ENCODE measurements around the gene GRAMD2B. TPM values are rescaled to one million over a fixed set of nuclear protein-coding genes. Genes with fewer than 3 reads are reported as not detected.
"Not testable (repeated sequence)": the region's sequence is repeated elsewhere in the genome, so short reads cannot be mapped to it uniquely, and the experiment has no call there.

GRAMD2B gene
- total RNA-seq, 2 experiments from 2014 or later, result 4.3 to 7.2 TPM

GRCh38 chr5:126519223-126519622 lies 96.0 kb downstream of the GRAMD2B start:
- not testable (repeated sequence) for H3K27ac Mint-ChIP-seq; H3K9me3 Mint-ChIP-seq (ENCODE audit: low read depth); H3K27me3 Mint-ChIP-seq; ATAC-seq; H3K36me3 Mint-ChIP-seq; H3K4me1 Mint-ChIP-seq; DNase-seq; H3K4me3 Mint-ChIP-seq
- CTCF ChIA-PET, result interaction anchor here (1.4 kb wide), 1 partner anchor 9 kb away, joined by 3 read pairs; no protein-coding TSS in a partner anchor

DNA sequence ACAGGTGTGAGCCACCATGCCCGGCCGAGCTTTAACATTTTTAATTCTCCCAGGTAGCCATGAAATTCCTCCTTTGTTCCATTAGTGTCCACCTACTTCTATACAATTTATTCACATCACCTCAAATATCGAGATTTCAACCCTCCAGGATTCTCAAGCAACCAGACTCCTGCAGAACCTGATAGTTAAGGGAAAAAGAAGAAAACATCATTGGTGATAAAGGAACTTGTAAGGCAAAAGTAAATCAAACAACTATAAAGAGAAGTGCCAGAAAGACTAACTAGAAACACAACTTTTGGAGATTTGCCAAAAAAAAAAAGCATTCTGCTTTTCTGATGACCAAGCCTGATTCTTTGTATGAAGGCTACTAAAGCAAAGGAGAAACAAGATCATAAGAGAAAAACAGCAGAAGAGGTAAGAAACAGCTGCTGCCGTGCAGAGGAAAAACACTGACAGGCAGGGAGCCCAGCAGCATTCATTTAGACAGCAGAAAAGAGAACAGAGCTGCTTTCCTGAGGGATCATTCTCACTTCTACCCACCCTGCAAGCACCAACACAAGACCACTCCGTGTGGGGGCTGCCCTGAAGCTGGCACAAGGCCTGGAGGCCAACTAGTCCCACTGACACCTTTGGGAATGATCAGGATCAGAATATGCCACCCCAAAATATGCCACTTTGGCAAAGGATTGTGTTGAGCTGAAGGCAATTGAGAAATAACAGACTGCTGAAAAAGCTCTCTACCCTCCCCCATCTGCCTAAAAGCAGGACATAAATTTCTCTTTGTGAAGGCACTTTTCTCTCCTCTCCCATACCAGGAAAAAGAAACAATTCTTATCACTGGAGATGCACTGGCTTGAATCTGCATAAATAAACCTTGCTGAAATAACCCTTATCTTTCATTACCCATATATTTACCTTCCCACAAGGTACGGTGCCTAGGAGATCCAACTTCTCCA lies 96.7 kb downstream of the GRAMD2B start:
- H3K4me3 Mint-ChIP-seq, result no peak overlapping the region
- no peaks in the 10 kb centered on the region for H3K9me3 Mint-ChIP-seq (ENCODE audit: low read depth)
- CTCF ChIA-PET, result interaction anchor here (1.4 kb wide), 1 partner anchor 10 kb away, joined by 3 read pairs; no protein-coding TSS in a partner anchor
- no peaks in the 10 kb centered on the region for H3K36me3 Mint-ChIP-seq
- H3K27ac Mint-ChIP-seq, result no peak overlapping the region
- no peaks in the 10 kb centered on the region for H3K27me3 Mint-ChIP-seq
- ATAC-seq (no peak), DNase-seq (no peak)
- no peaks in the 10 kb centered on the region for H3K4me1 Mint-ChIP-seq

DNA sequence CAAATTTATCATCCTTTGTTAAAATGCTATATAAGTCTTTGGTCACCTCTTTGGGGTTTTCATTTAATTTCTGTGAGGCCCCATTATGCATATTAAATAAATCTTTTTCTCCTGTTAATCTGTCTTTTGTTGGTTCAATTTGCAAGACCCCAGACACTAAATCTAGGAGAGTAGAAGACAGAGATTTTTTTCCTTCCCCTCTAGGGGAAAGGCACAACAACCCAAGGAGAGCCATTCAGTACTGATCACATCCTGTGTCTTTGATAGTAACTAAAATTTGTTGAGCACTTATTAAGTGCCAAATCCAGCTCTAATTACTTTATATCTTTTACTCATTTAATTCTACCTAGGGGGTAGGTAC lies 97.4 kb downstream of the GRAMD2B start:
- Mint-ChIP-seq H3K4me3 (no peak overlapping the region), H3K27ac (no peak overlapping the region), H3K36me3 (no peaks in the 10 kb centered on the region), H3K27me3 (no peaks in the 10 kb centered on the region), H3K9me3 (ENCODE audit: low read depth) (no peaks in the 10 kb centered on the region), H3K4me1 (no peaks in the 10 kb centered on the region)
- no peak for DNase-seq
- no peak for ATAC-seq
- CTCF ChIA-PET, result no interaction called here

GRCh38 chr5:126521130-126521529 lies 97.9 kb downstream of the GRAMD2B start:
- ATAC-seq, result no peak
- no peaks in the 10 kb centered on the region for H3K27me3 Mint-ChIP-seq
- H3K4me3 Mint-ChIP-seq, result no peak overlapping the region
- CTCF ChIA-PET, result interaction anchor here (0.7 kb wide), 1 partner anchor 168 kb away, joined by 3 read pairs; no protein-coding TSS in a partner anchor
- DNase-seq, result no peak
- no peaks in the 10 kb centered on the region for H3K9me3 Mint-ChIP-seq (ENCODE audit: low read depth)
- no peaks in the 10 kb centered on the region for H3K4me1 Mint-ChIP-seq
- H3K27ac Mint-ChIP-seq, result no peak overlapping the region
- H3K36me3 Mint-ChIP-seq, result no peaks in the 10 kb centered on the region

DNA sequence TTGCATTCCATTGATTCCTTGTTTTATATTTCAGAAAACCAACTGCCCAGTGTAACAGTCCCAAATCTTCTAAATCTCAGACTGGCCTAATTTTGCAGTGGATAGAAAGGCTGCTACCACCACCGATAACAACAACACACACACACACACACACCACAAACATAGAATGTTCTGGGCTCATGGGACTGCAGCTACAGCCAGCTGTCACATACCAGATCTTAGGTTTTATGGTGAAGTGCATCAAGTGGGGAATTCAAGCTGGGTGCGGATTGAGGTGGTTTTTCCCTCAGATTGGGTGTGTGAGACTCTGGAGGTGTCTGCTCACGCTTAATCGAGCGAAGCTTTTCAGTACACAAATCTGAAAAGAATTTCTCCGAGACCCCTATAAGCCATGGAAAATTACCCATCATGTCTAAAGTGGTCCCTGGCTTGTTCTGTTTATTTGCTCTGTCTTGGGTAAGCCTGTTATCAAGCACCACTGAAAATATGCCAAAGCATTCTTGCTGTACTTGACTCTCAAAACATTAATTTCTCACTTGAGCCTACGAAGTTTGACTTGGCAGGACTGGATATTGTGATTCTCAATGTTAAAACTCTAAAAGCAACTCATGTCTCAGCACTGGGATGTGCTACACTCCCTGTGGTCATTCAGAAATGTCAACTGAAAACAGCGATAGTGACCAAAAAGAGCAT lies 100.8 kb downstream of the GRAMD2B start:
- Mint-ChIP-seq H3K4me1 (no peaks in the 10 kb centered on the region), H3K36me3 (no peaks in the 10 kb centered on the region), H3K27me3 (no peaks in the 10 kb centered on the region), H3K9me3 (ENCODE audit: low read depth) (no peaks in the 10 kb centered on the region), H3K27ac (no peak overlapping the region), H3K4me3 (no peak overlapping the region)
- DNase-seq (no peak), ATAC-seq (no peak)
- CTCF ChIA-PET, result no interaction called here

- DNase-seq (no peak), ATAC-seq (no peak)
- no peaks in the 10 kb centered on the region for H3K9me3 Mint-ChIP-seq (ENCODE audit: low read depth)
- H3K27me3 Mint-ChIP-seq, result no peaks in the 10 kb centered on the region
- CTCF ChIA-PET, result no interaction called here
- H3K27ac Mint-ChIP-seq, result no peak overlapping the region
- H3K36me3 Mint-ChIP-seq, result no peaks in the 10 kb centered on the region
- H3K4me3 Mint-ChIP-seq, result no peak overlapping the region
- H3K4me1 Mint-ChIP-seq, result no peaks in the 10 kb centered on the region
Observed at GRCh38 chr5:126525630-126526245, 102.5 kb downstream of the GRAMD2B start.

GRCh38 chr5:126526493-126526892 lies 103.3 kb downstream of the GRAMD2B start:
- H3K36me3 Mint-ChIP-seq, result no peaks in the 10 kb centered on the region
- no peak overlapping the region for H3K4me3 Mint-ChIP-seq
- no peaks in the 10 kb centered on the region for H3K9me3 Mint-ChIP-seq (ENCODE audit: low read depth)
- DNase-seq (no peak), ATAC-seq (no peak)
- H3K27ac Mint-ChIP-seq, result no peak overlapping the region
- H3K27me3 Mint-ChIP-seq, result no peaks in the 10 kb centered on the region
- H3K4me1 Mint-ChIP-seq, result no peaks in the 10 kb centered on the region
- CTCF ChIA-PET, result no interaction called here

DNA sequence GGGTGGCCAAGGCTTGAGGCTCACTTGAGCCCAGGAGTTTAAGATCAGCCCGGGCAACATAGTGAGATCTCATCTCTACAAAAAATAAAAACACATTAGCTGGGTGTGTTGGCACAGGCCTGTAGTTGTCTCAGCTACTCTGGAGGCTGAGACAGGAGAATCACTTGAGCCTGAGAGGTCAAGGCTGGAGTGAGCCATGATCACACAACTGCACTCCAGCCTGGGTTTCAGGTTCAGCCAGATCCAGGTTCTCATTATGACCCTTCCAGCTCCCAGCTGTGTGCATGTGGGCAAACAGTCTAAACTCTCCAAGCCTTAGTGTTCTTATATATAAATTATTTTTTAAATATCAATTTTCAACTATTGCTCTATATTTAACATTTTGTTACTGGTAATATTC lies 103.9 kb downstream of the GRAMD2B start:
- H3K4me1 Mint-ChIP-seq, result no peaks in the 10 kb centered on the region
- CTCF ChIA-PET, result no interaction called here
- no peak for DNase-seq

DNA sequence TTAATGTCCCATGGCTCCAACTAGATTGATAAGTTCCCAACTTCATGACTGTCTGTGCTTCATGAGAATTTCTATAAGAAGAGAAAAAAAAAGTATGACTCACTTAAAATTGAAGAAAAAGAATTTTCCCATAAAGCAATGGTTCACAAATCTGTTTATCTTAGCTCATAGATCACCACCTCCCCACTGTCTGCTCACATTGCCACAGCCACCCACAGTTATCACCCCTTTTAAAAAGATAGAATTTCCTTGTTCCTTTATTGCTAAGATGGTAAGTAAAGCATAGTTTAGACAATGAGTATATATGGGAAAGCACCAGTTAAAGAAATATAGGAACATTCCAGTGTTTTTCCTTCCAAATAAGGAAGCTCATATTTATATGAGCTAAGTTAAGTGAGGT lies 104.7 kb downstream of the GRAMD2B start:
- H3K27ac Mint-ChIP-seq, result no peak overlapping the region
- H3K9me3 Mint-ChIP-seq (ENCODE audit: low read depth), result no peaks in the 10 kb centered on the region
- no peaks in the 10 kb centered on the region for H3K4me1 Mint-ChIP-seq
- DNase-seq (no peak), ATAC-seq (no peak)
- H3K27me3 Mint-ChIP-seq, result no peaks in the 10 kb centered on the region
- H3K4me3 Mint-ChIP-seq, result no peak overlapping the region
- no peaks in the 10 kb centered on the region for H3K36me3 Mint-ChIP-seq
- CTCF ChIA-PET, result interaction anchor here (0.6 kb wide), 1 partner anchor 88 kb away, joined by 3 read pairs; no protein-coding TSS in a partner anchor

More for the DNA sequence above, 103.9 kb downstream of the GRAMD2B start:
- no peaks in the 10 kb centered on the region for H3K27me3 Mint-ChIP-seq
- no peak overlapping the region for H3K27ac Mint-ChIP-seq
- no peak for ATAC-seq
- no peak overlapping the region for H3K4me3 Mint-ChIP-seq
- H3K9me3 Mint-ChIP-seq (ENCODE audit: low read depth), result no peaks in the 10 kb centered on the region
- no peaks in the 10 kb centered on the region for H3K36me3 Mint-ChIP-seq

DNA sequence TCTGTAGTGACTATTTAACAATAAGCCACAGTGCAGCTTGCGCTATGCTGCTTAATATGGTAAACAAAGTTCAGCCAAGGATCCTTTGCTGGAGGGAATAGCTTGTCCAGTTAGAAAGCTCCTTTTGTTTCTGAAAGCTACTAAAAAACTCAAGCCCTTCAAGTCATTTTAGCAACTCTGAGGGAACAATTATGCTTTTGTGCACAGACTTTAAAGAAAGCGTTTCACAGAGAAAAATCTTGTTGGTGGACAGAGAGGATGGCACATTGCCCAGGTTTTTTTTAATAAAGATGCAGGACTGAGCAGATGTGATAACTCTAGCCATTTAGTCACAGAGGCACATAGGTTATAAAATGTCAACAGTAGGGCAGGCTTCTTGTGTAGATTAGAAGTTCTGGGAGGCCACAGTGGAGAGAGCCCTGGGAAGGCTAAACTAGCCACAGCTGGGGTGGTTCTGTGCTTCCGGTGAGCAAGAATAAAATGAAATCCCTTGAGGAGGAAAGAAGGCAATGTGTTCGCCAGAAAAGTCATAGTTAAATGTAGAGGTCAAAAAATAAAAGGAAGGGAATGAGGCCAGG lies 108.4 kb downstream of the GRAMD2B start:
- Mint-ChIP-seq H3K27ac (no peak overlapping the region), H3K27me3 (no peaks in the 10 kb centered on the region), H3K9me3 (ENCODE audit: low read depth) (no peaks in the 10 kb centered on the region), H3K4me3 (no peak overlapping the region), H3K36me3 (no peaks in the 10 kb centered on the region), H3K4me1 (no peaks in the 10 kb centered on the region)
- DNase-seq, result no peak
- CTCF ChIA-PET, result interaction anchor here (1.6 to 2.4 kb wide), 2 partner anchors 10 to 193 kb away, joined by 4 to 10 read pairs; no protein-coding TSS in a partner anchor
- no peak for ATAC-seq

- ATAC-seq (no peak), DNase-seq (no peak)
- Mint-ChIP-seq H3K4me1 (no peaks in the 10 kb centered on the region), H3K9me3 (ENCODE audit: low read depth) (no peaks in the 10 kb centered on the region), H3K4me3 (no peak overlapping the region), H3K27me3 (no peaks in the 10 kb centered on the region), H3K36me3 (no peaks in the 10 kb centered on the region), H3K27ac (no peak overlapping the region)
- CTCF ChIA-PET, result no interaction called here
Observed at GRCh38 chr5:126534553-126534952, 111.3 kb downstream of the GRAMD2B start.

DNA sequence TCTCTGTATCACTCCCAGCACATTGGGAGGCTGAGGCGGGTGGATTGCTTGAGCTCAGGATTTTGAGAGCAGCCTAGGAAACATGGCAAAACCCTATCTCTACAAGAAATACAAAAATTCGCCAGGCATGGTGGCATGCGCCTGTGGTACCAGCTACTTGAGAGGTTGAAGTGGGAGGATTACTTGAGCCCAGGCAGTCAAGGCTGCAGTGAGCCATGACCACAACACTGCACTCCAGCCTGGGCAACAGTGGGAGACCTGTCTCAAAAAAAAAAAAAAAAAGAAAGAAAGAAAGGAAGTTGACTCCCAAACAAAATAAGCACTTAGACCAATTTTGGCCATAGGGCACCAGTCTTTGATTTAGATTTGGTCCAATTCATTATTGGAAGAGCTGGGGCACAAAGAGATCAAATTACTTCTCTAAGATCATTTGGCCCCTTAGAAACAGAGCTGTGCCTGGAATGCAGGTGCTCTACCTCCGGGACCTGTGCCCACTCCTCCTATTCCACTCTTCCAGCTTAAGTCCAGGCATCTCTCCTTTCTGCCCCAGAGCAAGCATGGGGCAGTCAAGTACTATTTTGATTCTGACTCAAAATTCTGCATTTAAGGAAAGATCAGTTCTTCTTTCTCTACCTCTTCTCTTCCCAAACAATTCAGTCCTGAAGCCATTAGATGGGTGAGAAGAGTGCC lies 112.8 kb downstream of the GRAMD2B start:
- DNase-seq (no peak), ATAC-seq (no peak)
- H3K9me3 Mint-ChIP-seq (ENCODE audit: low read depth), result no peaks in the 10 kb centered on the region
- no peaks in the 10 kb centered on the region for H3K4me1 Mint-ChIP-seq
- peaks cover 7% of the 10 kb centered on the region for H3K27me3 Mint-ChIP-seq
- no peak overlapping the region for H3K4me3 Mint-ChIP-seq
- H3K27ac Mint-ChIP-seq, result no peak overlapping the region
- H3K36me3 Mint-ChIP-seq, result no peaks in the 10 kb centered on the region
- CTCF ChIA-PET, result interaction anchor here (1.1 to 2.1 kb wide), 3 partner anchors 36 to 197 kb away, joined by 3 to 6 read pairs (median 3); no protein-coding TSS in a partner anchor

GRCh38 chr5:126536874-126537273 lies 113.7 kb downstream of the GRAMD2B start:
- no peaks in the 10 kb centered on the region for H3K9me3 Mint-ChIP-seq (ENCODE audit: low read depth)
- H3K36me3 Mint-ChIP-seq, result no peaks in the 10 kb centered on the region
- DNase-seq (no peak), ATAC-seq (no peak)
- H3K4me3 Mint-ChIP-seq, result no peak overlapping the region
- CTCF ChIA-PET, result interaction anchor here (1.5 to 2.1 kb wide), 2 partner anchors 37 to 198 kb away, joined by 3 to 6 read pairs; no protein-coding TSS in a partner anchor
- no peaks in the 10 kb centered on the region for H3K4me1 Mint-ChIP-seq
- H3K27ac Mint-ChIP-seq, result no peak overlapping the region
- H3K27me3 Mint-ChIP-seq, result peaks cover 7% of the 10 kb centered on the region
